ENCODE measurements around the gene SLC24A3.

DNA sequence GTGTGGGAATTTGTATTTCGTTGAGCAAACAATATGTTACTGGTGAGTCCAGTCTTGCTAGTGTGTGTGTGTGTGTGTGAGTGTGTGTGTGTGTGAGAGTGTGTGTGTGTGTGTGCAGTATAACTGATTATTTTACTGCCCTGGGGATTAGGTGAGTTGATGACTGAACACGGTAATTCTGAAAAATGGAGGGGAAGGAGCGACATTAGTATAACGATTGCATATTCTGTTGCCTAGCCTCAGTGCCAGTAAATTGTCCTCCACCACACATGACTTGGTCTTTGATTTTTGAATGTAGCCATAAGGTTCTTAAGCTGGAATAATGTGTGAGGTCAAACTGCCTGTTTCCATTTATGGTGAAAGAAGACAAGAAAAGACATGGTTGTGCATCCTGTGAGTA lies 121.1 kb downstream of the SLC24A3 start:
- TF ChIP-seq ZC3H10 (CRISPR knock-in tag; IDR thresholded peaks at IDR 0.05) (no peak), TCF4 (CRISPR knock-in tag; IDR thresholded peaks at IDR 0.05; ENCODE audit: borderline replicate concordance) (no peak)
- TF ChIP-seq, protein P1, sequence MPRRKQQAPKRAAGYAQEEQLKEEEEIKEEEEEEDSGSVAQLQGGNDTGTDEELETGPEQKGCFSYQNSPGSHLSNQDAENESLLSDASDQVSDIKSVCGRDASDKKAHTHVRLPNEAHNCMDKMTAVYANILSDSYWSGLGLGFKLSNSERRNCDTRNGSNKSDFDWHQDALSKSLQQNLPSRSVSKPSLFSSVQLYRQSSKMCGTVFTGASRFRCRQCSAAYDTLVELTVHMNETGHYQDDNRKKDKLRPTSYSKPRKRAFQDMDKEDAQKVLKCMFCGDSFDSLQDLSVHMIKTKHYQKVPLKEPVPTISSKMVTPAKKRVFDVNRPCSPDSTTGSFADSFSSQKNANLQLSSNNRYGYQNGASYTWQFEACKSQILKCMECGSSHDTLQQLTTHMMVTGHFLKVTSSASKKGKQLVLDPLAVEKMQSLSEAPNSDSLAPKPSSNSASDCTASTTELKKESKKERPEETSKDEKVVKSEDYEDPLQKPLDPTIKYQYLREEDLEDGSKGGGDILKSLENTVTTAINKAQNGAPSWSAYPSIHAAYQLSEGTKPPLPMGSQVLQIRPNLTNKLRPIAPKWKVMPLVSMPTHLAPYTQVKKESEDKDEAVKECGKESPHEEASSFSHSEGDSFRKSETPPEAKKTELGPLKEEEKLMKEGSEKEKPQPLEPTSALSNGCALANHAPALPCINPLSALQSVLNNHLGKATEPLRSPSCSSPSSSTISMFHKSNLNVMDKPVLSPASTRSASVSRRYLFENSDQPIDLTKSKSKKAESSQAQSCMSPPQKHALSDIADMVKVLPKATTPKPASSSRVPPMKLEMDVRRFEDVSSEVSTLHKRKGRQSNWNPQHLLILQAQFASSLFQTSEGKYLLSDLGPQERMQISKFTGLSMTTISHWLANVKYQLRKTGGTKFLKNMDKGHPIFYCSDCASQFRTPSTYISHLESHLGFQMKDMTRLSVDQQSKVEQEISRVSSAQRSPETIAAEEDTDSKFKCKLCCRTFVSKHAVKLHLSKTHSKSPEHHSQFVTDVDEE (CRISPR knock-in tag; IDR thresholded peaks at IDR 0.05): no peak
